K562 (cell line): ENCODE data around the gene PGGHG. TPM values are rescaled to one million over a fixed set of nuclear protein-coding genes. Genes with fewer than 3 reads are reported as not detected.

Source experiments
- HCFC1 ChIP-seq: IDR thresholded peaks from 2 replicates; pipeline ENCODE4 v1.6.1; 2012; ENCODE audit warnings: low read depth, low read length, improper control_type of control experiment
- HIVEP1 ChIP-seq: fragments of 250-450 bp; sonication (Bioruptor Pico); IDR thresholded peaks from 2 replicates; pipeline ENCODE4 v1.4.0; 2020; ENCODE audit warnings: mild to moderate bottlenecking
- KAT8 ChIP-seq: fragments of 450-650 bp; IDR thresholded peaks from 2 replicates; pipeline ENCODE4 v1.6.1; 2016; ENCODE audit warnings: low read depth, mild to moderate bottlenecking
- PYGO2 ChIP-seq: fragments of 450-650 bp; IDR thresholded peaks from 2 replicates; pipeline ENCODE4 v1.6.1; 2016; ENCODE audit warnings: mild to moderate bottlenecking, missing genetic modification characterization, moderate library complexity, missing compliant biosample characterization
- SMAD4 ChIP-seq: fragments of 250-450 bp; sonication (Bioruptor Pico); conservative IDR thresholded peaks from 2 replicates; pipeline ENCODE4 v1.8.0; 2021; ENCODE audit warnings: inconsistent platforms, mild to moderate bottlenecking, moderate library complexity
- TEAD4 ChIP-seq, 2 experiments: sonication (generic) in 1 of 2; formaldehyde crosslinking in 1 of 2; IDR thresholded peaks; 2 replicates each; pipeline versions ENCODE4 v1.6.1 to v1.8.0; 2012 to 2022; ENCODE audit warnings: borderline replicate concordance in 1 of 2, inconsistent platforms in 1 of 2, low read length in 1 of 2, mild to moderate bottlenecking in 1 of 2, missing genetic modification reagents in 1 of 2
- TFAP4 ChIP-seq: sonication (generic); formaldehyde crosslinking; IDR thresholded peaks from 2 replicates; pipeline ENCODE4 v1.8.0; 2022; ENCODE audit warnings: missing genetic modification reagents, mild to moderate bottlenecking, moderate library complexity, borderline replicate concordance
- ZNF232 ChIP-seq: sonication (generic); formaldehyde crosslinking; IDR thresholded peaks from 2 replicates; pipeline ENCODE4 v1.8.0; 2022; ENCODE audit warnings: mild to moderate bottlenecking, missing genetic modification reagents
- ZNF764 ChIP-seq: fragments of 250-450 bp; sonication (Bioruptor Pico); IDR thresholded peaks from 2 replicates; pipeline ENCODE4 v1.4.0; 2020; ENCODE audit warnings: low read depth, mild to moderate bottlenecking, moderate library complexity
- ZNF766 ChIP-seq: fragments of 200-800 bp; sonication (Bioruptor generic); conservative IDR thresholded peaks from 2 replicates; pipeline ENCODE4 v1.6.1; 2016; ENCODE audit warnings: missing genetic modification characterization, missing compliant biosample characterization
- polyA plus RNA-seq, 8 experiments: library from polyadenylated mRNA; depleted of rRNA in 4 of 8; stranded (reverse) in 5 of 8; unstranded in 3 of 8; fragments of >200 nt; fragmentation: Nextera tagmentation in 2 of 8; fragmentation: Illumina TruSeq in 1 of 8; extraction: Ambion mirVana in 2 of 8; extraction: Trizol in 1 of 8; gene quantifications; 2 replicates each; pipeline versions ENCODE4 v1.2.1 to v1.2.3, GENCODE V29; 2011 to 2014; ENCODE audit warnings: inconsistent platforms in 1 of 8, missing spikeins in 1 of 8
- total RNA-seq, 7 experiments: library from RNA; depleted of rRNA in 6 of 7; stranded (reverse); fragments of >200 nt in 6 of 7; fragmentation: Illumina TruSeq in 2 of 7; extraction: Trizol in 2 of 7; gene quantifications; 2 replicates each; pipeline versions ENCODE4 v1.2.1 to v1.2.3, GENCODE V29; 2011 to 2021; ENCODE audit warnings: low replicate concordance in 1 of 7
- TF ChIP-seq, protein P1 (sequence below): fragments of 200-600 bp; sonication (generic); IDR thresholded peaks from one replicate; pipeline ENCODE4 v1.6.1; 2012; ENCODE audit warnings: mild to moderate bottlenecking, low read depth, low read length, inconsistent platforms
- TF ChIP-seq, protein P2 (sequence below): IDR thresholded peaks from 2 replicates; pipeline ENCODE4 v1.6.1; 2011; ENCODE audit not compliant: insufficient read length; ENCODE audit errors: extremely low read depth

The PGGHG gene
- total and polyA plus RNA-seq, 9 of the 15 experiments (the other 6 are each of a cell fraction or from before 2014, with no cell fraction given) = 0.38 to 85.1 (median 18.1) TPM

DNA sequence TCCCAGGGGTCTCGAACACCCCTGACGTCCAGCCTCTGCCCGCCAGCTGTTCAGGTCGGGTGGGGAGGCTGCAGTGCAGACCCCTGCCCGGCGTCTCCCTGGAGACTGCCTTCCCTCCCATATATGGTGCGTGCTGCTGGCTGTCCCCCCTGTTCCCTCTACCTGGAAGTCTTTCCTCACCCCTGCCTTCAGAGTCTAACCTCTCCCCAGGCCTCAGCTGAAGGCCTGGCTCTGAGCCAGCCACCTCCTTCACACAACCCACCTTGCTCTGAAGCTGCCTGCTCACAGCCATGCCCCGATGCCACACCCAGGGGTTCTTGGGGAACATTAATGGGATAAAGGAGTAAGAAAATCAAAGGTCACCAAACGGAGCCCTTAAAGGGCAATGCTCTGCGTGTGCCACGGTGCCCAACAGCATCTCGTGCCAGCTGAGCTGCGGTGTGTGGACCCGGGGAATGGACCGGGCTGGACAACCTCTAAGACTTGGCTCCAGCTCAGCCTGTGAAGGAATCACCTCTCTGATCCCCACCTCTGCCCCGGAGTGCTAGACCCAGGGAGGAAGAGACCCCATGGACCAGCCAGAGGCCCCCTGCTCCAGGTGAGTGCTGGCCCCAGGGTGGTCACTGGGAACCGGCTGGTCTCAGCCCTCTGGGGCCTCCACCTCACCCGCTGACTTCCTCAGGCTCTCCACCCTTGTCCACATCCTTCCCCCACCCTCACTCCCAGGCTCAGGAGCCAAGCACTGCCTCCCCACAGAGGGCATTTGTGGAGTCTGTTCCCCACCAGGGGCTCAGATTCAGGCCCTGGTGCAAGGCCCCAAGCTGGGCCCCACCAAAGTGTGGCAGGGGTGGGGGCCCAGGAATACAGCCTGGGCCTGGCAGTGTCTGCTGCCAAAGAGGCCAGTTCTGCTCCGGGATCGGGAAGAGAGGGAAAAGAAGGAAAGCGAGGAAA, 10.7 kb upstream of the PGGHG start, which contains the start of gene NLRP6 (continued):
- TF ChIP-seq, protein P1, sequence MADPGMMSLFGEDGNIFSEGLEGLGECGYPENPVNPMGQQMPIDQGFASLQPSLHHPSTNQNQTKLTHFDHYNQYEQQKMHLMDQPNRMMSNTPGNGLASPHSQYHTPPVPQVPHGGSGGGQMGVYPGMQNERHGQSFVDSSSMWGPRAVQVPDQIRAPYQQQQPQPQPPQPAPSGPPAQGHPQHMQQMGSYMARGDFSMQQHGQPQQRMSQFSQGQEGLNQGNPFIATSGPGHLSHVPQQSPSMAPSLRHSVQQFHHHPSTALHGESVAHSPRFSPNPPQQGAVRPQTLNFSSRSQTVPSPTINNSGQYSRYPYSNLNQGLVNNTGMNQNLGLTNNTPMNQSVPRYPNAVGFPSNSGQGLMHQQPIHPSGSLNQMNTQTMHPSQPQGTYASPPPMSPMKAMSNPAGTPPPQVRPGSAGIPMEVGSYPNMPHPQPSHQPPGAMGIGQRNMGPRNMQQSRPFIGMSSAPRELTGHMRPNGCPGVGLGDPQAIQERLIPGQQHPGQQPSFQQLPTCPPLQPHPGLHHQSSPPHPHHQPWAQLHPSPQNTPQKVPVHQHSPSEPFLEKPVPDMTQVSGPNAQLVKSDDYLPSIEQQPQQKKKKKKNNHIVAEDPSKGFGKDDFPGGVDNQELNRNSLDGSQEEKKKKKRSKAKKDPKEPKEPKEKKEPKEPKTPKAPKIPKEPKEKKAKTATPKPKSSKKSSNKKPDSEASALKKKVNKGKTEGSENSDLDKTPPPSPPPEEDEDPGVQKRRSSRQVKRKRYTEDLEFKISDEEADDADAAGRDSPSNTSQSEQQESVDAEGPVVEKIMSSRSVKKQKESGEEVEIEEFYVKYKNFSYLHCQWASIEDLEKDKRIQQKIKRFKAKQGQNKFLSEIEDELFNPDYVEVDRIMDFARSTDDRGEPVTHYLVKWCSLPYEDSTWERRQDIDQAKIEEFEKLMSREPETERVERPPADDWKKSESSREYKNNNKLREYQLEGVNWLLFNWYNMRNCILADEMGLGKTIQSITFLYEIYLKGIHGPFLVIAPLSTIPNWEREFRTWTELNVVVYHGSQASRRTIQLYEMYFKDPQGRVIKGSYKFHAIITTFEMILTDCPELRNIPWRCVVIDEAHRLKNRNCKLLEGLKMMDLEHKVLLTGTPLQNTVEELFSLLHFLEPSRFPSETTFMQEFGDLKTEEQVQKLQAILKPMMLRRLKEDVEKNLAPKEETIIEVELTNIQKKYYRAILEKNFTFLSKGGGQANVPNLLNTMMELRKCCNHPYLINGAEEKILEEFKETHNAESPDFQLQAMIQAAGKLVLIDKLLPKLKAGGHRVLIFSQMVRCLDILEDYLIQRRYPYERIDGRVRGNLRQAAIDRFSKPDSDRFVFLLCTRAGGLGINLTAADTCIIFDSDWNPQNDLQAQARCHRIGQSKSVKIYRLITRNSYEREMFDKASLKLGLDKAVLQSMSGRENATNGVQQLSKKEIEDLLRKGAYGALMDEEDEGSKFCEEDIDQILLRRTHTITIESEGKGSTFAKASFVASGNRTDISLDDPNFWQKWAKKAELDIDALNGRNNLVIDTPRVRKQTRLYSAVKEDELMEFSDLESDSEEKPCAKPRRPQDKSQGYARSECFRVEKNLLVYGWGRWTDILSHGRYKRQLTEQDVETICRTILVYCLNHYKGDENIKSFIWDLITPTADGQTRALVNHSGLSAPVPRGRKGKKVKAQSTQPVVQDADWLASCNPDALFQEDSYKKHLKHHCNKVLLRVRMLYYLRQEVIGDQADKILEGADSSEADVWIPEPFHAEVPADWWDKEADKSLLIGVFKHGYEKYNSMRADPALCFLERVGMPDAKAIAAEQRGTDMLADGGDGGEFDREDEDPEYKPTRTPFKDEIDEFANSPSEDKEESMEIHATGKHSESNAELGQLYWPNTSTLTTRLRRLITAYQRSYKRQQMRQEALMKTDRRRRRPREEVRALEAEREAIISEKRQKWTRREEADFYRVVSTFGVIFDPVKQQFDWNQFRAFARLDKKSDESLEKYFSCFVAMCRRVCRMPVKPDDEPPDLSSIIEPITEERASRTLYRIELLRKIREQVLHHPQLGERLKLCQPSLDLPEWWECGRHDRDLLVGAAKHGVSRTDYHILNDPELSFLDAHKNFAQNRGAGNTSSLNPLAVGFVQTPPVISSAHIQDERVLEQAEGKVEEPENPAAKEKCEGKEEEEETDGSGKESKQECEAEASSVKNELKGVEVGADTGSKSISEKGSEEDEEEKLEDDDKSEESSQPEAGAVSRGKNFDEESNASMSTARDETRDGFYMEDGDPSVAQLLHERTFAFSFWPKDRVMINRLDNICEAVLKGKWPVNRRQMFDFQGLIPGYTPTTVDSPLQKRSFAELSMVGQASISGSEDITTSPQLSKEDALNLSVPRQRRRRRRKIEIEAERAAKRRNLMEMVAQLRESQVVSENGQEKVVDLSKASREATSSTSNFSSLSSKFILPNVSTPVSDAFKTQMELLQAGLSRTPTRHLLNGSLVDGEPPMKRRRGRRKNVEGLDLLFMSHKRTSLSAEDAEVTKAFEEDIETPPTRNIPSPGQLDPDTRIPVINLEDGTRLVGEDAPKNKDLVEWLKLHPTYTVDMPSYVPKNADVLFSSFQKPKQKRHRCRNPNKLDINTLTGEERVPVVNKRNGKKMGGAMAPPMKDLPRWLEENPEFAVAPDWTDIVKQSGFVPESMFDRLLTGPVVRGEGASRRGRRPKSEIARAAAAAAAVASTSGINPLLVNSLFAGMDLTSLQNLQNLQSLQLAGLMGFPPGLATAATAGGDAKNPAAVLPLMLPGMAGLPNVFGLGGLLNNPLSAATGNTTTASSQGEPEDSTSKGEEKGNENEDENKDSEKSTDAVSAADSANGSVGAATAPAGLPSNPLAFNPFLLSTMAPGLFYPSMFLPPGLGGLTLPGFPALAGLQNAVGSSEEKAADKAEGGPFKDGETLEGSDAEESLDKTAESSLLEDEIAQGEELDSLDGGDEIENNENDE = no peak
- peak; percentile 66; the same call in 1 of the 2 replicates for TF ChIP-seq TFAP4
- no peak for TF ChIP-seq ZNF232
- 0 out of 2 replicates have a peak, but pooled peaks have one; percentile 26 for TF ChIP-seq SMAD4 (CRISPR knock-in tag)
- TF ChIP-seq TEAD4 (IDR thresholded peaks at IDR 0.05; ENCODE audit: low read length) = no peak
- no peak for TF ChIP-seq TEAD4 (CRISPR knock-in tag; IDR thresholded peaks at IDR 0.05; ENCODE audit: borderline replicate concordance)
- TF ChIP-seq, protein P2, sequence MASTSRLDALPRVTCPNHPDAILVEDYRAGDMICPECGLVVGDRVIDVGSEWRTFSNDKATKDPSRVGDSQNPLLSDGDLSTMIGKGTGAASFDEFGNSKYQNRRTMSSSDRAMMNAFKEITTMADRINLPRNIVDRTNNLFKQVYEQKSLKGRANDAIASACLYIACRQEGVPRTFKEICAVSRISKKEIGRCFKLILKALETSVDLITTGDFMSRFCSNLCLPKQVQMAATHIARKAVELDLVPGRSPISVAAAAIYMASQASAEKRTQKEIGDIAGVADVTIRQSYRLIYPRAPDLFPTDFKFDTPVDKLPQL = no peak
- TF ChIP-seq HIVEP1 (CRISPR knock-in tag) = 0 out of 2 replicates have a peak, but pooled peaks have one; percentile 15
- TF ChIP-seq PYGO2 = no peak
- no peak for TF ChIP-seq HCFC1
- no peak for TF ChIP-seq ZNF764
- TF ChIP-seq KAT8 = no peak
- no peak for TF ChIP-seq ZNF766
